K562 (cell line): ENCODE results near the gene TRA2B. TPM values are rescaled to one million over a fixed set of nuclear protein-coding genes. Genes with fewer than 3 reads are reported as not detected.

Source experiments
- ARID1B ChIP-seq: fragments of 450-650 bp; IDR thresholded peaks from 2 replicates; pipeline ENCODE4 v1.6.1; 2016; ENCODE audit warnings: antibody characterized with exemption, mild to moderate bottlenecking, inconsistent platforms
- C11orf30 ChIP-seq: fragments of 450-650 bp; IDR thresholded peaks from 2 replicates; pipeline ENCODE4 v1.6.1; 2016; ENCODE audit warnings: low read depth, mild to moderate bottlenecking
- CBX8 ChIP-seq: fragments of 200-600 bp; sonication (generic); IDR thresholded peaks from 2 replicates; pipeline ENCODE4 v1.6.1; 2012; ENCODE audit warnings: borderline replicate concordance, mixed run types, low read depth, mild to moderate bottlenecking, moderate library complexity, mixed read lengths, low read length, control low read depth, inconsistent platforms; ENCODE audit not compliant: poor library complexity, severe bottlenecking; ENCODE audit errors: extremely low read depth
- CTCFL ChIP-seq: IDR thresholded peaks from 2 replicates; pipeline ENCODE4 v1.6.1; 2011; ENCODE audit warnings: borderline replicate concordance, low read depth, mild to moderate bottlenecking, moderate library complexity, low read length; ENCODE audit not compliant: insufficient read depth, poor library complexity, severe bottlenecking
- GABPB1 ChIP-seq: sonication (generic); formaldehyde crosslinking; IDR thresholded peaks from 2 replicates; pipeline ENCODE4 v1.8.0; 2022; ENCODE audit warnings: mild to moderate bottlenecking, missing genetic modification reagents
- HMG20A ChIP-seq: fragments of 450-650 bp; formaldehyde crosslinking; conservative IDR thresholded peaks from 2 replicates; pipeline ENCODE4 v1.4.0; 2020; ENCODE audit warnings: mild to moderate bottlenecking, mixed read lengths
- MLX ChIP-seq, 2 experiments: fragments of 450-650 bp in 1 of 2; sonication (generic) in 1 of 2; formaldehyde crosslinking; conservative IDR thresholded peaks; 2 replicates each; pipeline versions ENCODE4 v1.4.0 to v1.8.1; 2020 to 2022; ENCODE audit warnings: mild to moderate bottlenecking in 1 of 2, missing genetic modification reagents in 1 of 2
- MTA3 ChIP-seq: fragments of 450-650 bp; formaldehyde crosslinking; IDR thresholded peaks from 2 replicates; pipeline ENCODE4 v1.6.1; 2017; ENCODE audit warnings: mild to moderate bottlenecking, borderline replicate concordance
- NELFE ChIP-seq: IDR thresholded peaks from 2 replicates; pipeline ENCODE4 v1.6.1; 2011; ENCODE audit warnings: mild to moderate bottlenecking; ENCODE audit not compliant: insufficient read depth, insufficient read length
- RAD21 ChIP-seq, 2 experiments: fragments of 250-450 bp in 1 of 2; fragments of 450-650 bp in 1 of 2; sonication (Bioruptor Pico) in 1 of 2; formaldehyde crosslinking in 1 of 2; IDR thresholded peaks in 1 of 2; conservative IDR thresholded peaks in 1 of 2; 2 replicates each; pipeline versions ENCODE4 v1.4.0 to v1.8.0; 2020 to 2022; ENCODE audit warnings: mild to moderate bottlenecking in 2 of 2, moderate library complexity in 1 of 2
- SRSF9 ChIP-seq: fragments of 200-400 bp; formaldehyde crosslinking; IDR thresholded peaks from 2 replicates; pipeline ENCODE4 v1.6.1; 2017; ENCODE audit warnings: low read depth, low read length, borderline replicate concordance
- TARDBP ChIP-seq: fragments of 450-650 bp; IDR thresholded peaks from 2 replicates; pipeline ENCODE4 v1.6.1; 2016
- TEAD4 ChIP-seq, 2 experiments: sonication (generic) in 1 of 2; formaldehyde crosslinking in 1 of 2; IDR thresholded peaks; 2 replicates each; pipeline versions ENCODE4 v1.6.1 to v1.8.0; 2012 to 2022; ENCODE audit warnings: borderline replicate concordance in 1 of 2, inconsistent platforms in 1 of 2, low read length in 1 of 2, mild to moderate bottlenecking in 1 of 2, missing genetic modification reagents in 1 of 2
- ZNF217 ChIP-seq: sonication (generic); formaldehyde crosslinking; IDR thresholded peaks from 2 replicates; pipeline ENCODE4 v1.8.0; 2022; ENCODE audit warnings: mild to moderate bottlenecking, missing genetic modification reagents
- ZNF407 ChIP-seq: fragments of 450-650 bp; IDR thresholded peaks from 2 replicates; pipeline ENCODE4 v1.6.1; 2016; ENCODE audit warnings: low read depth
- ZNF644 ChIP-seq: fragments of 200-800 bp; sonication (Bioruptor generic); IDR thresholded peaks from 2 replicates; pipeline ENCODE4 v1.6.1; 2016; ENCODE audit warnings: low read depth, missing genetic modification characterization, missing compliant biosample characterization
- ZSCAN29 ChIP-seq: fragments of 450-650 bp; IDR thresholded peaks from 2 replicates; pipeline ENCODE4 v1.6.1; 2017
- polyA plus RNA-seq, 8 experiments: library from polyadenylated mRNA; depleted of rRNA in 4 of 8; stranded (reverse) in 5 of 8; unstranded in 3 of 8; fragments of >200 nt; fragmentation: Nextera tagmentation in 2 of 8; fragmentation: Illumina TruSeq in 1 of 8; extraction: Ambion mirVana in 2 of 8; extraction: Trizol in 1 of 8; gene quantifications; 2 replicates each; pipeline versions ENCODE4 v1.2.1 to v1.2.3, GENCODE V29; 2011 to 2014; ENCODE audit warnings: inconsistent platforms in 1 of 8, missing spikeins in 1 of 8
- total RNA-seq, 7 experiments: library from RNA; depleted of rRNA in 6 of 7; stranded (reverse); fragments of >200 nt in 6 of 7; fragmentation: Illumina TruSeq in 2 of 7; extraction: Trizol in 2 of 7; gene quantifications; 2 replicates each; pipeline versions ENCODE4 v1.2.1 to v1.2.3, GENCODE V29; 2011 to 2021; ENCODE audit warnings: low replicate concordance in 1 of 7

The TRA2B gene
- total and polyA plus RNA-seq, 9 of the 15 experiments (the other 6 are each of a cell fraction or from before 2014, with no cell fraction given): 105 to 411 (median 278) TPM

- no peak for TF ChIP-seq MLX (CRISPR knock-in tag; conservative IDR thresholded peaks at IDR 0.05)
- TF ChIP-seq ZNF407: no peak
- TF ChIP-seq NELFE: no peak
- TF ChIP-seq MTA3: 0 out of 2 replicates have a peak, but pooled peaks have one; percentile 34
- TF ChIP-seq HMG20A: no peak
- TF ChIP-seq CTCFL: no peak
- no peak for TF ChIP-seq TARDBP
- TF ChIP-seq TEAD4 (IDR thresholded peaks at IDR 0.05; ENCODE audit: low read length): no peak
- TF ChIP-seq TEAD4 (CRISPR knock-in tag; IDR thresholded peaks at IDR 0.05; ENCODE audit: borderline replicate concordance): no peak
- no peak for TF ChIP-seq ZNF644 (tag)
- no peak for TF ChIP-seq CBX8
- 0 out of 2 replicates have a peak, but pooled peaks have one; percentile 55 for TF ChIP-seq GABPB1 (CRISPR knock-in tag)
- TF ChIP-seq ARID1B: peak; percentile 71
- no peak for TF ChIP-seq SRSF9
- TF ChIP-seq ZSCAN29: no peak
- TF ChIP-seq ZNF217: no peak
- TF ChIP-seq RAD21 (CRISPR knock-in tag; conservative IDR thresholded peaks at IDR 0.05 in 1 of 2, IDR thresholded peaks at IDR 0.05 in 1 of 2): 0 out of 4 replicates have a peak, but pooled peaks of 1 of the 2 experiments have one; percentile 4
- peak; percentile 97 for TF ChIP-seq C11orf30
These were observed 37.6 kb downstream of the TRA2B start (continued) for GRCh38 chr3:185900228-185900627.
